ENCODE data around the gene TAB2.

Gene TAB2

GRCh38 chr6:149333266-149333620 is 15.7 kb downstream of the TAB2 start:
- no peak for TF ChIP-seq TAF1 (IDR thresholded peaks at IDR 0.05; ENCODE audit: borderline replicate concordance, insufficient read depth, low read length)

GRCh38 chr6:149334201-149334600 is 16.7 kb downstream of the TAB2 start:
- no peak for TF ChIP-seq SIN3A (IDR thresholded peaks at IDR 0.05; ENCODE audit: borderline replicate concordance, insufficient read depth, low read length)
- no peak for TF ChIP-seq POLR2AphosphoS5 (IDR thresholded peaks at IDR 0.05; ENCODE audit: low read depth, low read length)
- TF ChIP-seq TAF1 (IDR thresholded peaks at IDR 0.05; ENCODE audit: borderline replicate concordance, insufficient read depth, low read length): no peak

DNA sequence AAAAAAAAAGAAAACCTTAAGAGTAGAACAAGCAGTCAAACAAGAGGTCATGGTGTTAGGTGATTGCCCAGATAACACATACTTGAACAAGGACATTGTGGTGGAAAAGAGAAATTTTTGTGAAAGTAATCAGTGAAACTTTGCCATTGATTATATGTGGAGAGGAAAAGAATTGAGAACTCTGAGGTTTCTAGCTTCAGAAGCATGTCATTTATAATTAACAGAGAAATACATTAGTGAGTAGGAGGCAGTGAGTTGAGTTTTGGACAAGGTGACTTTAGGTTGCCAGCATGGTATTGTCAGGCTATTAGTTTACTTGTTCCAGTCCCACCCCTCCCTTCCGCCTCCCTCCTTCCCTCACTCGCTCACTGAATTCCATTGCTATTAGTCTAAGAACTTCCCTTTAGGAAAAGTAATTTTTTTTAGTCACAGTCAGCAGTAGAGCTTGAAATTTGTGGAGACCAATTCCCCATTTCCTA is 17.2 kb downstream of the TAB2 start:
- TF ChIP-seq POLR2AphosphoS5 (IDR thresholded peaks at IDR 0.05; ENCODE audit: low read depth, low read length) (no peak), SIN3A (IDR thresholded peaks at IDR 0.05; ENCODE audit: borderline replicate concordance, insufficient read depth, low read length) (no peak), FOXP2 (optimal IDR thresholded peaks at IDR 0.05; ENCODE audit: borderline replicate concordance, extremely low read depth, extremely low read length, insufficient read depth) (no peak), TAF1 (IDR thresholded peaks at IDR 0.05; ENCODE audit: borderline replicate concordance, insufficient read depth, low read length) (no peak)
- TF ChIP-seq, protein P1, sequence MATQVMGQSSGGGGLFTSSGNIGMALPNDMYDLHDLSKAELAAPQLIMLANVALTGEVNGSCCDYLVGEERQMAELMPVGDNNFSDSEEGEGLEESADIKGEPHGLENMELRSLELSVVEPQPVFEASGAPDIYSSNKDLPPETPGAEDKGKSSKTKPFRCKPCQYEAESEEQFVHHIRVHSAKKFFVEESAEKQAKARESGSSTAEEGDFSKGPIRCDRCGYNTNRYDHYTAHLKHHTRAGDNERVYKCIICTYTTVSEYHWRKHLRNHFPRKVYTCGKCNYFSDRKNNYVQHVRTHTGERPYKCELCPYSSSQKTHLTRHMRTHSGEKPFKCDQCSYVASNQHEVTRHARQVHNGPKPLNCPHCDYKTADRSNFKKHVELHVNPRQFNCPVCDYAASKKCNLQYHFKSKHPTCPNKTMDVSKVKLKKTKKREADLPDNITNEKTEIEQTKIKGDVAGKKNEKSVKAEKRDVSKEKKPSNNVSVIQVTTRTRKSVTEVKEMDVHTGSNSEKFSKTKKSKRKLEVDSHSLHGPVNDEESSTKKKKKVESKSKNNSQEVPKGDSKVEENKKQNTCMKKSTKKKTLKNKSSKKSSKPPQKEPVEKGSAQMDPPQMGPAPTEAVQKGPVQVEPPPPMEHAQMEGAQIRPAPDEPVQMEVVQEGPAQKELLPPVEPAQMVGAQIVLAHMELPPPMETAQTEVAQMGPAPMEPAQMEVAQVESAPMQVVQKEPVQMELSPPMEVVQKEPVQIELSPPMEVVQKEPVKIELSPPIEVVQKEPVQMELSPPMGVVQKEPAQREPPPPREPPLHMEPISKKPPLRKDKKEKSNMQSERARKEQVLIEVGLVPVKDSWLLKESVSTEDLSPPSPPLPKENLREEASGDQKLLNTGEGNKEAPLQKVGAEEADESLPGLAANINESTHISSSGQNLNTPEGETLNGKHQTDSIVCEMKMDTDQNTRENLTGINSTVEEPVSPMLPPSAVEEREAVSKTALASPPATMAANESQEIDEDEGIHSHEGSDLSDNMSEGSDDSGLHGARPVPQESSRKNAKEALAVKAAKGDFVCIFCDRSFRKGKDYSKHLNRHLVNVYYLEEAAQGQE (IDR thresholded peaks at IDR 0.05; ENCODE audit: insufficient read depth in 1 of 2, low read depth in 2 of 2, low read length in 2 of 2): no peak

- TF ChIP-seq FOXP2 (optimal IDR thresholded peaks at IDR 0.05; ENCODE audit: borderline replicate concordance, extremely low read depth, extremely low read length, insufficient read depth) (no peak), TAF1 (IDR thresholded peaks at IDR 0.05; ENCODE audit: borderline replicate concordance, insufficient read depth, low read length) (no peak), SIN3A (IDR thresholded peaks at IDR 0.05; ENCODE audit: borderline replicate concordance, insufficient read depth, low read length) (no peak), POLR2AphosphoS5 (IDR thresholded peaks at IDR 0.05; ENCODE audit: low read depth, low read length) (no peak)
- TF ChIP-seq, protein P1 (IDR thresholded peaks at IDR 0.05; ENCODE audit: insufficient read depth in 1 of 2, low read depth in 2 of 2, low read length in 2 of 2): no peak
These were observed 18.6 kb downstream of the TAB2 start for GRCh38 chr6:149335924-149336608.

GRCh38 chr6:149336609-149336928 is 19.1 kb downstream of the TAB2 start:
- TF ChIP-seq, protein P1 (IDR thresholded peaks at IDR 0.05; ENCODE audit: insufficient read depth in 1 of 2, low read depth in 2 of 2, low read length in 2 of 2): no peak
- no peak for TF ChIP-seq FOXP2 (optimal IDR thresholded peaks at IDR 0.05; ENCODE audit: borderline replicate concordance, extremely low read depth, extremely low read length, insufficient read depth)
- TF ChIP-seq TAF1 (IDR thresholded peaks at IDR 0.05; ENCODE audit: borderline replicate concordance, insufficient read depth, low read length): no peak
- no peak for TF ChIP-seq POLR2AphosphoS5 (IDR thresholded peaks at IDR 0.05; ENCODE audit: low read depth, low read length)
- no peak for TF ChIP-seq SIN3A (IDR thresholded peaks at IDR 0.05; ENCODE audit: borderline replicate concordance, insufficient read depth, low read length)

GRCh38 chr6:149337320-149337719 is 19.8 kb downstream of the TAB2 start:
- no peak for TF ChIP-seq TAF1 (IDR thresholded peaks at IDR 0.05; ENCODE audit: borderline replicate concordance, insufficient read depth, low read length)
- TF ChIP-seq FOXP2 (optimal IDR thresholded peaks at IDR 0.05; ENCODE audit: borderline replicate concordance, extremely low read depth, extremely low read length, insufficient read depth): no peak
- no peak for TF ChIP-seq SIN3A (IDR thresholded peaks at IDR 0.05; ENCODE audit: borderline replicate concordance, insufficient read depth, low read length)
- TF ChIP-seq, protein P1 (IDR thresholded peaks at IDR 0.05; ENCODE audit: insufficient read depth in 1 of 2, low read depth in 2 of 2, low read length in 2 of 2): no peak
- TF ChIP-seq POLR2AphosphoS5 (IDR thresholded peaks at IDR 0.05; ENCODE audit: low read depth, low read length): no peak
